T-helper 1 cell (primary cell): ENCODE measurements around the gene CS.
"Not testable (repeated sequence)": the region's sequence is repeated elsewhere in the genome, so short reads cannot be mapped to it uniquely, and the experiment has no call there.

Experiments used
- DNase-seq, 5 donors: peaks; one replicate each; pipeline ENCODE4 v3.0.0-alpha.2; 2012 to 2020
- total RNA-seq, 4 donors: gene quantifications; one replicate each; lab custom pipeline; 2026; lab: John Stamatoyannopoulos, UW

Gene CS
- 65.8 to 85.8 (median 78.9) reads per million in 4 donors for total RNA-seq

DNA sequence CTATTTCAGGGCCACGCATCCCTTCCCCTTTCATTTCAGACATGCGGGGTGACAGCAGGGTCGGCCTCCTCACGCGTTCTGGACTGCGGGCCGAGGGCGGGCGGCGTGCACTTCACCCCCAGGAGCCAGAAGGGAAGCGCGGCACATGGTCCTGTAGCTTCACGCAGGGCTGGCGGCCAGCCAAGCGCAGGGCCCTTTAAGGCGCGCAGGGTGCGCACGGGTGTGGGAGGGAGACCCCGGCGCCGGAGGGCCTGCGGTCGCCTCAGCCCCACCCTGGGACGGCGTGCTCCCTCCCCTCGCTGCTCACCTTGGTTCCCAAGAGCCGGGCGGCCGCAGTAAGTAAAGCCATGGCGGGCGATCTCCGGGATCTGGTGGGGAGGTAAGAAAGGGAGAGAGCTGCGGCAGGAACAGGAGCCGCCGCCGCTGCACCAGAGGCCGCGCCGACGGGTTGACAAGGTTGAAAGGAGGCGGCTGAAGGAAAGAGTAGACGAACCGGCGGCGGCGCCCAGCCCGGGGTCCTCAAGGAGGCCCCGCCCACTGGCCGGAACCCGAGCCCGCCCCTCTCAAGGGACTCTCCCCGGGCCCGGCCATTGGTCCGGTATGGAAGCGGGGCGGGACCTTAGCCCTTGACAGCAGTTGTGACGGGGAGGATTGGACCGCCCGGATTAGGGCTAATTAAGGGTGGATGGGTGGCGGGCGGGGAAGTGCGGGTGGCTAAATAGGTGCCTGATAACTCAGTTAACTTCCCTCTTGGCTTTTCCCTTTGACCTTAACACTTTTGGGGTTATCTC is at the start of gene CS:
Gene CS (minus strand): TSS at position 478 of the 791 bp plus-strand sequence. CDS start 129 bp downstream, at position 349.
- DNase-seq: peak; percentile 98 to 99 (median 99)

DNA sequence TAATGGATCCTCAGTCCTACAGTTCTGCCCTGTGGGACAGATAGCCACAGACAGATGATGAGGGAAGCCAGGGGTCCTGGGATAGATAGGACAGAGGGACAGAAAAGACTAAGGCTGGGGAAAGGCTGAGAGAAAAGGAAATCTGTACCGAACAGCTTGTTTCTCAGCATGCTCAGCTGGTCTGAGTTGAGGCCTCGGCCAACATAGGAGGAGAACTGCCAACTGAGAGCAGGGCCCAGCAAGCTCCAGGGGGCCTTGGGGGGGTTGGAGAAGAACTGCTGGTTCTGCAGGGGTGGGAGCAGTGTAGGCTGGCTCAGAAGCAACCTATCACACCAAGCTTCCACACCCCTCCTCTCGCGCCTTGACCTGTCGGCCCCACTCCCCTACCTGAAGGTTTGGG is 48.6 kb upstream of the CS start:
- no peak for DNase-seq

DNA sequence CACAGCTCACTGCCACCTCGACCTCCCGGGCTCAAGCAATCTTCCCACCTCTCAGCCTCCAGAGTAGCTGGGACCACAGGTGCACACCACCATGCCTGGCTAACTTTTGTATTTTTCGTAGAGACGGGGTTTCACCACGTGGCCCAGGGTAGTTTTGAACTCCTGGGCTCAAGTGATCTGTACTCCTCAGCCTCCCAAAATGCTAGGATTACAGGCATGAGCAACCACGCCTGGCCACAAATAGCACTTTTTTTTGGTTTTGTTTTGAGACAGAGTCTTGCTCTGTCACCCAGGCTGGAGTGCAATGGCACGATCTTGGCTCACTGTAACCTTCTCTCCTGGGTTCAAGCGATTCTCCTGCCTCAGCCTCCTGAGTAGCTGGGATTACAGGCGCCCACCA is 47.1 kb upstream of the CS start:
- DNase-seq: not testable (repeated sequence)

DNA sequence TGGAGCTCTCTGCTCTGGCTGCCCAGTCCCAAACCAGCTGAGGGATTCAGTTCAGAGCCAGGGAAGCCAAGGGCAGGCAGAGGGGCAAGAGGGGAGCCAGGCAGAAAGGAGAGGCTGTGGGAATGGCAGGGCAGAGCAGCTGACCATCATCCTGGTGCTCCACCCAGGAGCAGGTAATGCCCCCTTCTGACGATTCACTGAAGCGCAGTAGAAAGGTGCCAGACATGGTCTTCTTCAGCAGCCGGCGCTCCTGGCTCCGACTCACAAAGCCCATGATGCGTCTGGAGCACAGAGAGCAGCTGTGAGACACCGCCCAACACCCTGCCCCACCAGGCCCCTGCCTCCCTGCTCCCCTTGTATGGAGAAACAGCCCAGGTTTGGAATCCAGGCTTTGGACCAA is 46.5 kb upstream of the CS start:
- DNase-seq: no peak

DNA sequence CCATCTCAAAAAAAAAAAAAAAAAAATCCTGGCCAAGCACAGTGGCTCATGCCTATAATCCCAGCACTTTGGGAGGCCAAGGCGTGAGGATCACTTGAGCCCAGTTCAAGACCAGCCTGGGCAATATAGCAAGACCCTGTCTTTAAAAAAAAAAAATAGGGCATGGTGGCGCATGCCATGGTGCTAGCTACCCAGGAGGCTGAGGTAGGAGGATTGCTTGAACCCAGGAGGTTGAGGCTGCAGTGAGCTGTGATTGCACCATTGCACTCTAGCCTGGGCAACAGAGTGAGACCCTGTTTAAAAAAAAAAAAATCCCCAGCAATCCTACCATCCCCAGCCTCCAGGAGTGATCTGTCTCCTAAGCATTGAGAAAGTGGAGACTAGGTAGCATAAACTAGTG is 42.2 kb upstream of the CS start:
- not testable (repeated sequence) for DNase-seq

DNA sequence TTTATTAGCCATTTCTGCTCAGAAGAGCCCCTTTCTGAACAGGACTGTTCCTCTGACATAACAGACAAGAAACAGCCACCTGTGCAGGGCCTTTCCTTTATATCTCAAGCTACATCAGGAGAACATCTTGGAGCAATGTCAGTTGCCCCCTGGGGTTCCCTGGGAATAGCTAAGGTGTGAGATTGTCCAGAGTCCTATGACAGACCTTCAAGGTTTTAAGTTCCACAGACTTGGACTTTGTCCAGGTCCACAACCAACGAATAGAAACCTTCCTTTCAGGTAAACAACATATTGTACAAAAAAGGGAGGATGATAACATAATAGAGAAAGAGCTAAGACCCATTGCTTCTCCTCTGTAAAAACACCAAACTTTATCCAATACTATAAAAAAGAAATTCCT is 41.5 kb upstream of the CS start:
- DNase-seq: no peak

DNA sequence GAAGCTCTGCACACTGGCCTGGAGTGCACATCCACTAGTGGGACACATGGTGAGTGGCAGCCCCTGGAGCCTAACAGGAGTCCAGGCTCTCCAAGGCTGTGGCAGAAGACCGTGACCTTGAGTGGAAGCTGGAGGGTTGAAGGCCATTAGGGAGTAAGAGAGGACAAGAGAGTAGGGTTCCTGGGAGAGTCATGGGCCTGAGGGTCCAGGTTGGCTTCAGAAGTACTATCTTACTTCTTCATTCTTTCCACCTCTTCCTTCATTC is 39.0 kb upstream of the CS start:
- no peak for DNase-seq

DNA sequence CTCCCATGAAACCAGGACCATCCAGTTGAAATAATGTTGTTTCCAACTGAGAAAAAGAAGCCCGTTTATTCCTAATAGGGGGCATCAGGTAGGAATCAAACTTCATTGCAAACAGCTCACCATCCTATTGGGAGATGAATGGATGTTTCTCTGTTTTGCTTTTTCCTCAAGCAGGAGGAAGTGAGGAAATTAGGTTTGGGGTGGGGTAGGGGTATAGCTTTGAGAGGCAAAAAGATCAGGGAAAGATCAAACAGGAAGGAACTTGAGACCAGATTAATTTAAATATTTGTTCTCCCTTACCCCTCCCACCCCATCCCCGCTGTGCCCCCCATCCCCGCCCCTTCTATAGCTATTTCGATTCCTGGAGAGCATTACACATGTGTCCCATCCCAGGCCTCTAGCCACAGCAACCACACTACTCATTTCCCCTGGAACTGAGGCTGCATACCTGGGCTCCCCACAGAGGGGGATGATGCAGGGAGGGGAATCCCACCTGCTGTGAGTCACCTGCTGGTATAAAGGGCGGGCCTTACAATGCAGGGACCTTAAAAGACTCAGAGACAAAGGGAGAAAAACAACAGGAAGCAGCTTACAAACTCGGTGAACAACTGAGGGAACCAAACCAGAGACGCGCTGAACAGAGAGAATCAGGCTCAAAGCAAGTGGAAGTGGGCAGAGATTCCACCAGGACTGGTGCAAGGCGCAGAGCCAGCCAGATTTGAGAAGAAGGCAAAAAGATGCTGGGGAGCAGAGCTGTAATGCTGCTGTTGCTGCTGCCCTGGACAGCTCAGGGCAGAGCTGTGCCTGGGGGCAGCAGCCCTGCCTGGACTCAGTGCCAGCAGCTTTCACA is 38.4 kb upstream of the CS start, which contains the start of gene IL23A:
Gene IL23A (plus strand): TSS at position 577 of the 850 bp plus-strand sequence. CDS start 161 bp downstream, at position 738.
- peak; percentile 67 to 82 (median 79) for DNase-seq

DNA sequence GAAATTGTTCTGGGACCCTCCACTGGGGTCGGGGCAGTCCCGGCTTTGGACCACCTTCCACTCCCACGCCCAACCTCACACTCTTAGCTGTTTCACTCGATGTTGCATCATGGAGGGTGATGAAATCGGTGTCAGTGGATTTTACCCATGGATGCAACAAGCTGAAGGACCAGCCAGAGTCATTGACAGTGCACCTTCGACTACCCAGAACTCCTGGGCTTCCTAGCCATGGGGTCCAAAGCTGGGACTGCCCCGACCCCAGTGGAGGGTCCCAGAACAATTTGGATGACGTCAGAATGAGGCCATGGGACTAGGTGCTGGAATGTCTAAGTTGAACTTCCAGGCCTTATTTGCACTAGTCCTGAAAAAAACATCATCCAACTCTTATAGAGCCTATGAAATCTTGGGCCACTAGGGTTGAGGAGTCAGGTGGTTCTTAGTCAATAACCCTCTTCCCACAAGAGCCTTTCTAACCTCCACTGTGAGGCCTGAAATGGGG is 37.7 kb upstream of the CS start:
- DNase-seq: no peak

DNA sequence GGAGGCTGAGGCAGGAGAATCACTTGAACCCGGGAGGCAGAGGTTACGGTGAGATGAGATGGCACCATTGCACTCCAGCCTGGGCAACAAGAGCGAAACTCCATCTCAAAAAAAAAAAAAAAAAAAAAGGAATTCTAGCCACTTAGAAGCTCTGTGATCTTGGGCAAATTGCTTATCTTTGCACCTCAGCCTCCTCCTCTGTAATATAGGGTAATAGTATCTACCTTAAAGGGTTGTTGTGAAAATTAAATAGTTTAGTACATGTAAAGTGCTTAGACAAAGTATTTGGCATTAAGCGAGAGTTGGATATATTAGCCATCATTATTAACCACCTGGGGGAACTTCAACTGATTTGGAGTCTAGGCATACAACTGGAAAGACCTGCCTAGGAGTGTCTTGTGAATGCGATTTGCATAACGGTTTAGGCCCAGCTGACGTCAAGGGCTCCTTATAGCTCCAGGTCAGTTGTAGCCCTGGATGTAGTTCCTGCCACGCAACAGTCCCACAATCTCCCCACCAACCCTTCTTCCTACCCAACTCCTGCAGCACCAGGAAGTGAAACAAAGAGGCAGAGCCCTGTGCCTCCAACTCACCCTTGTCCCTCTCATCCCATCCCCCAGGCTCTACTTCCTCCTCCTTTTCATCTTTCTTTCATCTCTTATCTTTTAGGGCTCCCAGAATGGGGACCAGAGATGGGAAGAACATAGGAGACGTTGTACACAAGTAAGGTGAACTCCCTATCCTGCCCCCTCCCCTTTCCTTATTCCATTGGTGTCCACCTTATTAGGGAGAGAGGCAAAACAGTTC is 36.4 kb upstream of the CS start:
- DNase-seq: no peak

DNA sequence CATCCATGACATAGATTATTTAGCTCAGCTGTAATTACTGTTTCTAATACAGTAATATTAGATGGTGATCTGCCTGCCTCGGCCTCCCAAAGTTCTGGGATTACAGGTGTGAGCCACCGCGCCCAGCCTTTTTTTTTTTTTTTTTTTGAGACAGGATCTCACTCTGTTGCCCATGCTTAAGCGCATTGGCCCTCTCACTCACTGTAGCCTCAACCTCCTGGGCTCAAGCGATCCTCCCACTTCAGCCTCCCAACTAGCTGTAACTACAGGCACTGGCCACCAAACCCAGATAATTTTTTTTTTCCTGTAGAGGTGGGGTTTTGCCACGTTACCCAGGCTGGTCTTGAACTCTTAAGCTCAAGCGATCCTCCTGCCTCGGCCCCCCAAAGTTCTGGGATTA is 35.4 kb upstream of the CS start:
- not testable (repeated sequence) for DNase-seq

DNA sequence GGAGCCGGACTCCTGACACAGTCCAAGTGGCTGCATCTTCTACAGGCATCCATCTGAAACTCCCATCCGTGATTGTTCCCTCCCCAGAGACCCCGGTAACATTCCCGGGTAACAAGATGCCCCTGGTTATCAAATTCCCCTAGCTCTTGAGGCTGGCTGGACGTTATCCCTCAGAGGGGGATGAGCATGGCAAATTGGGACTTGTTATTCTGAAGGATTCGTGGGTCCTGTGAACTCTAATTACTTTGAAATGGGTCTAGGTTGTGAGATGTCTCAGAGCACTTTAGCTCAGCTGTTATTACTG is 34.3 kb upstream of the CS start:
- DNase-seq: no peak

DNA sequence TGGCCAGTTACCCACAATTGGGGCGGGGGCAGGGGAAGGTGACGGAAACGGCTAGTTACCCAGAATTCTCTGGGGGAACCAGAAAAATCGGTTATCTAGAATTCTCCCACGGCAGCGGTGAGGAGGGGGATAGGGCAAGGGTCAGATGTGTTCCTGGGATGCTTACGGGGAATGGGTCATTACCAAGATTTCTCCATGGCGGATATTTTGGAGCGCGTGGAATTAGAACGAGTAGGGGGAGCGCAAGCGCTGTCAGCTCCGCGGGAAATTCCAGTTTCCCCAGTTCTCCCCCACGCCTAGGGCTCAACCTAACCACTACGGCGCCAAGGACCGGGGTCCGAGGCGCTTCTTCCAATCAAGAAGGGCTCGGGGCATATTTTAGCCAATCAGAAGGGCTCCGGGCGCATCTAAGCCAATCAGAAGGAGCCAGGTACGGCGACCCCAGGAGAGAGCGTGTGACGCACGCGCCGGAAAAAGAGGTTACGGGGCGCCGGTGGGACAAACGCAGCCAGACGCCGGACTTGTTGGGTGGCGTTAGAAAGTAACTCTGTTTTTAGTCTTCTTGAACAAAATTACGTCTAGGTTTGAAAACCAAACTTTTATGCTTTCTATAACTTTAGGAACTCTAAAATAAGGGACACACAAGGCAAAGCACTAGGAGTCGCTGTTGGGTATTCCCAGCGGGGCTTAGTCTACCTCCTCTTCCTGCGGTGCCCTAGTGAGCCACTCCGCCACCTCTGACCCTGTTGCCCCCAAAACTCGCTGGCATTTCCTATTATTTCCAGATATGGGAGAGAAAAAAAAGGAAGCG is 33.8 kb upstream of the CS start, which contains the start of gene PAN2:
Gene PAN2 (minus strand): TSS at position 322 of the 811 bp plus-strand sequence. CDS start 906 bp downstream, outside the sequence.
- peak; percentile 80 to 98 (median 87) for DNase-seq

DNA sequence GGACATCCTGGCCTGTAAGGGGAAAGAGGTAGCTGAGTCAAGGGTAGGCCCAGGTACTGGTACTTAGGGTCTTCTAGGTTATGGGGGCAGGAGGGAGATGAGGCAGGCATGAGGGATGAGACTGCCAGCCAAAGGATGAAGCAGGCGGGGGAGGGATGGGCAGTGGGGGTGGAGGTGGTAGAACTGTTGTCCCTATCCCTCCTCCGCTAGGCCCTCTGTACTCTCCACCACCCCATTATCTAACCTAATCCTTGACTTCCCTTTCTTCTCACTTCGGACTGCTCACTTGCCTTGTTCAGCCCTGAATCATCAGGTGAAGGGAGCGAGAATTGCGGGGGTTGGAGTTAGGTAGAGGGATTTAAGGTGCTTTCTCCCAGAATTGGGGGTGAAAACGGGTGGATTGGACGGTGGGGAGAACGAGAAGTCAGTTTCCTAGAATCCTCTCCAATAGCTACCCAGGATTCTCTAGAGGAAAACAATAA is 33.1 kb upstream of the CS start:
- no peak for DNase-seq

DNA sequence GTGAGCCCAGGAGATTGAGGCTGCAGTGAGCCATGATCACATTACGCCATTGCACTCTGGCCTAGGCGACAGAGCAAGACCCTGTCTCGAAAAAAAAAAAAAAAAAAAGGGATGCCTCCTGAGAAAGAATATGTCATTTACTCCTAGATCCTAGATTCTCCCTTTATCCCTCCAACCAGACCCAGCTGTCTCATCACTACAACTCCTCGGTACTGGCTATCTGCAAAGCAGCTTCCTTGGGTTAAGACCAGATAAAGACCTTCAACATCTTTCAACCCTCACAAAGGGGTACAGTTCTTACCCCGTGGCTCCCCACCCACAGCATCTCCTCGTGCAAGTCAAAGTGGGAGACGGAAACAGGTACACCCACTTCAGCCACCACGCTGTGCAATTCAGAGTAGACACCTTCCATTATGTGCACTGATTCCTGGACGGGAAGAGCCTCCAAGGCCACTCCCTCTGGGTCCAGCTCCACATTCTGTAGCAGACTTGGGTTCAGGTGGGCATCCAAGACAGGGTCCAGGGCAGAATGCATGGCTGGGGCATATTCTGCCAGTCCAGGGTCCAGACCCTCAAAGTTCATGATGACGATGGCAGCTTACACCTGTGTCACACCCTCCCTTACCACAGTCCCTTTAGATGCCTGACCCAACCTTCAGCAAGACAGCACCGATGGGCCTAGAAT is 32.5 kb upstream of the CS start:
- no peak for DNase-seq

DNA sequence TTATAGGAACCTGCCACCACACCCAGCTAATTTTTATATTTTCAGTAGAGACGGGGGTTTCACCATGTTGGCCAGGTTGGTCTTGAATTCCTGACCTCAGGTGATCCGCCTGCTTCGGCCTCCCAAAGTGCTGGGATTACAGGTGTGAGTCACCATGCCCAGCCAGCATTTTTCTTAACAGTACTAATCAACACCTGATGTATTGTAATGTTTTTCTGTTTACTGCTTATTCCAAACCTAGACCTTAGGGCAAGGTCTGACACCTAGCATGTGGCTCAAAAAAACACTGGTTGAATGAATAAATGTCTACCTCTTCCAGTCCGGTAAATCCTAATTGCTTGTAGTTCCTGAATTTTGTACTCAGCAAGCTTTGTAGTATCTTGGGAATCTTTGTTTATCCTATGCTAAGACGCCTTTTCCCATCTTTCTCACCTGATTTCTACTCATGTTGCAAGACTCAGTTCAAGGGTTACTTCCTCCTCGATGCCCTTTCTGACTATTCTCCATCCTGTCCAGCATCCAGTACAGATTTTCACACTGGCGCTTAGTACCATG is 30.9 kb upstream of the CS start:
- no peak for DNase-seq

DNA sequence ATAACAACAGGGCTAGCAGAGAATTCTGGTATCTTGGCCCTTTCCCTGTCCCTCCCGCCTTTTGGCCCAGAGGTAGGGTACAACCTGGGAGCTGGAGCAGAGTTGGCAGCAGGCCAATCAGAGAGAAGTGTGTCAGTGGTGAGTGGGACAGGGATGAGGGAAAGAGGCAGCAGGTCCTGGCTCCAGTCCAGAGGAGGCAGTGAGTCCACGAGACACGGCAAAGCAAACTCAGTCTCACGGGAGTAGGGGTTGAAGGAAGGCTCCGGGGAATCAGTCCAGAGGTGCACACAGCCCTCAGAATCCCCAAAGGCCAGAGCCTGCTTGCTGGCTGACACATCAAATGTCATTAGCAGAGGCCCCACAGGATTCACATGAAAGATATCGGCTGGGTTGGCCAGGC is 26.4 kb upstream of the CS start:
- no peak for DNase-seq

DNA sequence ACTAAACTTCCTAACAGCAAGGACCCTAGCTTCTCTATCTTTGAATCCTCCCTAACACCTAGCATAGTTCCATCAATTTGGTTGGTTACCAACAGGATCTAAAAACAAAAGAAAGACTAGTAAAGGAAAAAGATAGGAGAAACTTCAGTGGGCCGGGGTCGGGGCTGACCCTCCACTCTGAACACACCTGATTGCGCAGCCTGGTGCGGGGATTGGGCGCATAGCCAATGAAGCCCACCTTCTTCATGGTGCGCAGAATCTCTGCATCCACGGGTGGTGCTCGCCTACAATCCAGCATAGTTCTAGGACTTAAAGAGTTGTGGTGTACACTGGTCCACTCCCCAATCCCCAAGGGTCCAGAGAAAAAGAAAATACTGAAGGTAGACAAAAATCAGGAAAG is 26.0 kb upstream of the CS start:
- DNase-seq: no peak

DNA sequence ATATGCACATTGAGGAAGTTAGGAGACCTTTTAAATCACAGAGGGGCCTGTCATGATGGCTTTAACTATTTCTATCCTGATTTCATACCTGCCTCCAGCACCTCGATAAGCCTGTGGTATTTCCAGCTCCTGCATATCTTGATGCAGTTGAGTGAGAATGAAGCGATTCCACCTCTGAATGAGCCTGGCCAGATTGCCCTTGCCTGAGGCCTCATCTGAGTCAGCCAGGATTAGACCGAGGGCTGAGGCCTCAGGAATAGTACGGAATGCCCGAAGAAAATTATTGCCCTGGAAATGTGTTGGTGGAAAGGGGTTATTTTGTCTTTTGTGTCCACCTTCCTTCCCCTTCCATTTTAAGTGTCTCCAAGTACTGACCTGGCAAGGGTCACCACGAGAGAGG is 24.1 kb upstream of the CS start:
- no peak for DNase-seq

DNA sequence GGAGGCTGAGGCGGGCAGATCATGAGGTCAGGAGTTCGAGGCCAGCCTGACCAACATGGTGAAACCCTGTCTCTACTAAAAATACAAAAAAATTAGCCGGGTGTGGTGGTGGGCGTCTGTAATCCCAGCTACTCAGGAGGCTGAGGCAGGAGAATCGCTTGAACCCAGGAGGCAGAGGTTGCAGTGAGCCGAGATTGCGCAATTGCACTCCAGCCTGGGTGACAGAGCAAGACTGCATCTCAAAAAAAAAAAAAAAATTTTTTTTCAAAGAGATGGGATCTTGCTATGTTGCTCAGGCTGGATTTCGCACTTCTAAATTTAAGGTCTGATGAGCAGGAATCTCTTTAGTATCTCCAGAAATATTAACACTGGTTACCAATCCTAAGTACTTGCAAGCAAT is 21.5 kb upstream of the CS start:
- not testable (repeated sequence) for DNase-seq

DNA sequence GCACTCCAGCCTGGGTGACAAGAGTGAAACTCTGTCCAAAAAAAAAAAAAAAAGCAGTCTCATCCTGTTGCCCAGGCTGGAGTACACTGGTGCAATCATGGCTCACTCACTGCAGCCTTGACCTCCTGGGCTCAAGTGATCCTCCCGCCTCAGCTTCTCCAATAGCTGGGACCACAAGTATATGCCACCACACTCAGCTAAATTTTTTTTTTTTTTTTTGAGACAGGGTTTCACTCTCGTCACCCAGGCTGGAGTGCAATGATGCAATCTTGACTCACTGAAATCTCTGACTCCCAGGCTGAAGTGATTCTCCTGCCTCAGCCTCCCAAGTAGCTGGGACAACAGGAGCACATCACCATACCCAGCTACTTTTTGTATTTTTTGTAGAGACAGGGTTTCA is 20.9 kb upstream of the CS start:
- peak in 1 of 5 donors; percentile 32 for DNase-seq
